Ascending aorta (tissue), 2 donors: ENCODE data around the gene URGCP. TPM values are rescaled to one million over a fixed set of nuclear protein-coding genes. Genes with fewer than 3 reads are reported as not detected.

ENCODE experiments used
- DNase-seq, 2 donors: peaks; one replicate each; pipeline ENCODE4 v3.0.0-alpha.2; 2019; ENCODE audit warnings: low spot score in 2 of 2
- H3K27ac ChIP-seq, 2 donors: fragments of 200-600 bp; sonication (generic); one replicate each; pipeline ENCODE4 v1.5.1; 2016 to 2017; ENCODE audit warnings: mild to moderate bottlenecking in 1 of 2
- H3K27me3 ChIP-seq: fragments of 200-600 bp; sonication (generic); one replicate; pipeline ENCODE4 v1.5.1; 2017
- H3K36me3 ChIP-seq, 2 donors: fragments of 200-600 bp; sonication (generic); one replicate each; pipeline ENCODE4 v1.5.1; 2016
- H3K4me1 ChIP-seq, 2 donors: fragments of 200-600 bp; sonication (generic); one replicate each; pipeline ENCODE4 v1.5.1; 2016 to 2017; ENCODE audit warnings: mild to moderate bottlenecking in 1 of 2
- H3K4me3 ChIP-seq, 2 donors: fragments of 200-600 bp; sonication (generic); one replicate each; pipeline ENCODE4 v1.5.1; 2016 to 2017; ENCODE audit warnings: mild to moderate bottlenecking in 1 of 2
- H3K9me3 ChIP-seq, 2 donors: fragments of 200-600 bp; sonication (generic); one replicate each; pipeline ENCODE4 v1.5.1; 2016
- CTCF ChIP-seq, 3 experiments: fragments of 200-600 bp in 2 of 3; fragments of 450-650 bp in 1 of 3; sonication (generic) in 2 of 3; IDR thresholded peaks; one replicate each; pipeline ENCODE4 v1.5.1; 2016 to 2019; ENCODE audit warnings: antibody characterized with exemption in 3 of 3, mild to moderate bottlenecking in 1 of 3, moderate library complexity in 1 of 3
- intact Hi-C: fragments of 100-400 bp; cut with DNase I; formaldehyde crosslinking; loops from one replicate; pipeline ENCODE4 v1.15.1; 2023
- total RNA-seq: library from RNA; depleted of rRNA; stranded (reverse); fragments of >200 nt; gene quantifications from one replicate; pipeline ENCODE4 v1.1.0, GENCODE V29; 2016

URGCP gene
- total RNA-seq, 1 donor from 2014 or later = 29.2 TPM

GRCh38 chr7:43895847-43896415, 10.5 kb downstream of the URGCP start:
- Histone ChIP-seq H3K4me3 (no peak overlapping the region), H3K9me3 (no peaks in the 10 kb centered on the region), H3K36me3 (peaks cover 0 to 3% of the 10 kb centered on the region in 2 donors), H3K27ac (no peak overlapping the region), H3K4me1 (peaks cover 0 to 1% of the 10 kb centered on the region in 2 donors), H3K27me3 (no peaks in the 10 kb centered on the region)
- no peak for DNase-seq
- intact Hi-C loops = no loop called here
- no peak for TF ChIP-seq CTCF (IDR thresholded peaks at IDR 0.05)

GRCh38 chr7:43891069-43891955, 15.1 kb downstream of the URGCP start:
- DNase-seq = no peak
- intact Hi-C loops = no loop called here
- Histone ChIP-seq H3K9me3 (no peaks in the 10 kb centered on the region), H3K4me1 (no peaks in the 10 kb centered on the region), H3K27ac (no peak overlapping the region), H3K36me3 (peaks cover 0 to 3% of the 10 kb centered on the region in 2 donors), H3K4me3 (no peak overlapping the region), H3K27me3 (no peaks in the 10 kb centered on the region)
- no peak for TF ChIP-seq CTCF (IDR thresholded peaks at IDR 0.05)

GRCh38 chr7:43890468-43890867, 15.9 kb downstream of the URGCP start:
- H3K4me3 ChIP-seq = no peak overlapping the region
- H3K27ac ChIP-seq = no peak overlapping the region
- H3K9me3 ChIP-seq = no peaks in the 10 kb centered on the region
- H3K4me1 ChIP-seq = no peaks in the 10 kb centered on the region
- no peaks in the 10 kb centered on the region for H3K27me3 ChIP-seq
- DNase-seq = no peak
- peaks cover 6 to 7% of the 10 kb centered on the region in 2 donors for H3K36me3 ChIP-seq
- TF ChIP-seq CTCF (IDR thresholded peaks at IDR 0.05) = no peak
- intact Hi-C loops = no loop called here

- intact Hi-C loops = no loop called here
- no peak for DNase-seq
- Histone ChIP-seq H3K36me3 (peaks cover 6 to 14% of the 10 kb centered on the region in 2 donors), H3K27ac (no peak overlapping the region), H3K27me3 (no peaks in the 10 kb centered on the region), H3K4me3 (no peak overlapping the region), H3K4me1 (no peaks in the 10 kb centered on the region), H3K9me3 (no peaks in the 10 kb centered on the region)
- no peak for TF ChIP-seq CTCF (IDR thresholded peaks at IDR 0.05)
These were observed 17.1 kb downstream of the URGCP start for GRCh38 chr7:43888993-43889945.

- H3K4me3 ChIP-seq = no peak overlapping the region
- no peak overlapping the region for H3K27ac ChIP-seq
- H3K9me3 ChIP-seq = no peaks in the 10 kb centered on the region
- DNase-seq = no peak
- peaks cover 2 to 3% of the 10 kb centered on the region in 2 donors for H3K4me1 ChIP-seq
- peaks cover 24 to 39% of the 10 kb centered on the region in 2 donors for H3K36me3 ChIP-seq
- no peaks in the 10 kb centered on the region for H3K27me3 ChIP-seq
- intact Hi-C loops = no loop called here
- no peak for TF ChIP-seq CTCF (IDR thresholded peaks at IDR 0.05)
These were observed 21.8 kb downstream of the URGCP start for GRCh38 chr7:43884617-43885016.
